GM21526 (cell line): Measurements from ENCODE around the gene LFNG.

ENCODE experiments used
- ATAC-seq: cut with Tn5 transposase; IDR thresholded peaks from one replicate; pipeline ENCODE4 v1.9.1; 2021; ENCODE audit warnings: moderate library complexity; ENCODE audit not compliant: unreplicated experiment, low FRiP score

The LFNG gene

DNA sequence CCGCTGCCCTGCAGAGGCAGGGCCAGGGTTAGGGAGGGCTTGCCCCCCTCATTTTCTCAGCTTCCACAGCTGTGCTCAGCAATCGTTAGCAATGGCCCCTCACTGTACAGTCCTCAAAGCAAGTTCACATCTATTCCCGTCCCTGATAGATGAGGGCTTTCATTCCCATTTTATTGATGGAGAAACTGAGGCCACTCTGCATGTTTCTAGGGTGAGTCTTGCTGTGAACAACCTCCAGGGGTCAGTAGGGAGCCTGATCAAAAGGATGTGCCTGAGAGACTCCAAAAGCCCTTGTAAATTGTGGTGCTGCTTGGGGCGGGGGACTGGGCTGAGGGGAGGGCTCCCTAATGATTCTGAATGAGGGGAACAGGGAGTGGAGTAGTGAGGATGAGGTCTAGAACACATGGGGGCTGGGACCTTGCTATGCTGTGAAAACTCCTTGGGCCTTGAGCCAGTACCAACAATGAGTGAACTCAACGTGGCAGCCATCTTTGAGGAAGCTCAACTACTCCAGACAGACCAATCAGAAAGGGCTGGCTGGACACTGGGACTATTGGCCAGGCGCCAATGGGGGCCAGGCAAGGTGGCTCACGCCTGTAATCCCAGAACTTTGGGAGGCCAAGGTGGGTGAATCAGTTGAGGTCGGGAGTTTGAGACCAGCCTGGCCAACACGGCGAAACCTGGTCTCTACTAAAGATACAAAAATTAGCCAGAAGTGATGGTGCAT, 36.7 kb upstream of the LFNG start:
- no peak for ATAC-seq

DNA sequence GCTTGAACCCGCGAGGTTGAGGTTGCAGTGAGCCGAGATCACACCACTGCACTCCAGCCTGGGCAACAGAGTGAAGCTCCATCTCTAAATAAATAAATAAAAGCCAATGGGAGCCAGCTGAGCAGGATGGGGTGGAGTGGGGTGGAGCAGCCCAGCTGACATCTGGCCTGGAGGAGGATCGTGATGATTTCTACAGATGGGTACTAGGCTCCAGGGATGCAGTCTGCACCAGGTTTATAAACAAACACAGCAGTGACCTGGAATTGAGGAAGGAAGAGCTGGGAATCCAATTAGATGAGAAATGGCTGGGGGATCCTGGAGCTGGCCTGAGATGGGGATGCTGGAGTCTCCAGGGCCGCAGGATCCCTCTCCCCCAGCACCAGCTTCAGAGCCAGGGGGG, 36.1 kb upstream of the LFNG start:
- no peak for ATAC-seq

DNA sequence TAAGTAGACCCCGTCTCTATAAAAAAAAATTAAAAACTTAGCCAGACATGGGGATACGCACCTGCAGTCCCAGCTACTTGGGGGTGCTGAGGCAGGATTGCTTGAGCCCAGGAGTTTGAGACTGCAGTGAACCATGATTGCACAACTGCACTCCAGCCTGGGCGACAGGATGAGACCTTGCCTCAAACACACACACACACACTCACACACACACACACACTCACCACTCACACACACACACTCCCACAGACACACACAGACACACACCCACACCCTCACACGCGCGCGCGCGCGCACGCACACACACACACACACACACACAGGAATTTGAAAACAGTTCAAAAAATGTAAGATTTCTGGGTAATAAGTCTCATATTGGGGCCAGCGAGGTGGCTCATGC, 34.7 kb upstream of the LFNG start:
- ATAC-seq: no peak

DNA sequence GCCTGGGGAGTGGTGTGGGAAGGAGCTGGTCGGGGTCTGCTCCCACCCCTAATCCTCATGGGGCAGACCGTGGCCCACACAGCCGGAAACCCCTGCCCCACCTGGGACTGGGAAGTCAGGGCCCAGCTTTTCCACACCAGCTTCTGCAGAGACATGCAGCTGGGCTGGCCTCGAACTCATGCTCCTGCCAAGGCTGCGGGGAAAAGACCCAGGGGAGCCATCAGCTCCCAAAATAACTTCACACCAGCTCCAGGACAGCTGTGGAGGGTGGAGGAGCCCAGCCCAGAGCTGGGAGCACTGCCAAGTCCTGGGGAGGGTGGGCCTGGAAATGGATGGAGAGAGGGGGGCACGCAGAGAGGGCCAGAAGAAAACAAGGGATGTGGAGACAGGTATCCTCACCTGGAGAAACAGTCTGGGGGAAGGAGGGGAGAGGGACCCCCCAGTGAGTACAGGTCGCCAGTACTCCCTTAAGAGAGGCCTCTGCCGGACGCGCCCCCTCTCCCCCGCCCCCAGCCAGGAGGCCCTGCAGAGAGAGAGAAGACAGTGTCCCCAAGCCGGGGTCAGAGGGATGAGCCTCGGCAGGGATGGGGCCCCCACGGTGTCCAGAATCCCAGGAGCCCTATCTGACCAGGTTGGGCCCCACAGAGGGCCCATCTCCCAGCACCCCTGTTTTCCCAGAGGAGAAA, 31.8 kb upstream of the LFNG start:
- no peak for ATAC-seq

DNA sequence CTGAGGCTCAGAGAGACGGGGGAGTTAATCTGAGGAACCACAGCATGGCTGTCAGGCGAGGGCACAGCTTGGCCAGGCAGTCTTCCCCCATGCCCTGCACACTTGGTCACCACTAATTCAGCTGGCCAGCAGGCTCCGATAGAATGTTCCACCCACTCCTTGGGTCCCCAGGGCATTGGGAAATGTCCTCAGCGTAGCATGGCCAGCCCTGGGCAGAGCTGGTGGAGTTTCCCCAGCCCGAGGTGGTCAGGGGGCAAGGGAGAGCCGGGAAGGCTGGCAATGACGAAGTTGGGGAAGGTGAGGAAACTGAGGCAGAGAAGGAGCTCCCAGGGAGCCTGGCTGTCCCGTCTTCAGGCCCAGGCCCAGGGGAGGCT, 31.3 kb upstream of the LFNG start:
- ATAC-seq: no peak

DNA sequence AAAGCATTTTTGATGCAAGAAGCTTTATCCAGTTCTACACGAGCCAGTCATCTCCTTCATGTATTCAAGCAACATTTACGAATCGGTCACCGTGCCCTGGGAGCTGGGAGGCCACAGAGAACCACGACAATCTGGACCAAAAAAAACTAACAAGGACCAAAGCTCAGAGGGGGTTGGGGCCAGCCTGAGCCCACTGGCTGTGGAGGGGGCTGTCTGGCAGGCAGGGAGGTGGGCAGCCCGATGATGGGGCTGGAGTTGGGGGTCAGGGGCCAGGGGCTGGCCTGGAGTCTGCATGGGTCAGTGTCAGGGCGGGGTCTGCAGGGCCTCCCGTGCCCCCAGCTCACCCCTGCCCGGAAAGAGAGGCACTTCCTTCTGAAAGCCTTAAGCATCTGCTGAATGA, 30.9 kb upstream of the LFNG start:
- no peak for ATAC-seq

DNA sequence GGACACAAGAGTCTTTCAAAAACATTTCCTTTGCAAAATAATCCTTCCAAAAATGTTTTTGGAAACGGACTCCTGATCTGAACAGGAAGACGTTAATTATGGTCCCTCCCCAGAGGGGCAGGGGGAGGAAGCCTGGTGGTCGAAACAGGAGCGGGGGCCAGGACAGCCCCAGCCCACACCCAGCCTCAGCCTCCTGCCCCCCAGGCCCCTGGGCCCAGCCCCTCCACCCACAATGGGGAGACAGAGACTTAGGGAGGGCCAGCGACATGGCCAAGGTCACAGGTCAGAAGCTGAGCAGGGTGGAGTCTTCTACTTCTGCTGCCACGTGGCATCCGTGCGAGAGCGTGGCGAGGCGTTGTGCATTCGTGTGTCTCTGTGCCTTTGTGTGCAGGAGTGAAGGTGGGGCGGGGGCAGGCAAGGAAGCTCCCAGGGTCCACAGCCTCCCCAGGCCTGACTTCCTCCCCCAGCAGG, 29.4 kb upstream of the LFNG start:
- no peak for ATAC-seq

DNA sequence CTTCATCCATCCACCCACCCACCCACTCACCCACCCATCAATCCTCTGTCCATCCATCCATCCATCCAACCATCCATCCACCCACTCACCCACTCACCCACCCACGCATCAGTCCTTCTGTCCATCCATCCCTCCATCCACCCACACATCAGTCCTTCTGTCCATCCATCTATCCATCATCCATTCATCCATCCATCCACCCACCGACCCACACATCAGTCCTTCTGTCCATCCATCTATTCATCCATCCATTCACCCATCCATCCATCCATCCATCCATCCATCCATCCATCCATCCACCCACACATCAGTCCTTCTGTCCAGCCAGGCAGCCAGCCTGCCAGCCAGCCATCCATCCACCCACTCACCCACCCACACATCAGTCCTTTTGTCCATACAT, 27.5 kb upstream of the LFNG start:
- no peak for ATAC-seq

DNA sequence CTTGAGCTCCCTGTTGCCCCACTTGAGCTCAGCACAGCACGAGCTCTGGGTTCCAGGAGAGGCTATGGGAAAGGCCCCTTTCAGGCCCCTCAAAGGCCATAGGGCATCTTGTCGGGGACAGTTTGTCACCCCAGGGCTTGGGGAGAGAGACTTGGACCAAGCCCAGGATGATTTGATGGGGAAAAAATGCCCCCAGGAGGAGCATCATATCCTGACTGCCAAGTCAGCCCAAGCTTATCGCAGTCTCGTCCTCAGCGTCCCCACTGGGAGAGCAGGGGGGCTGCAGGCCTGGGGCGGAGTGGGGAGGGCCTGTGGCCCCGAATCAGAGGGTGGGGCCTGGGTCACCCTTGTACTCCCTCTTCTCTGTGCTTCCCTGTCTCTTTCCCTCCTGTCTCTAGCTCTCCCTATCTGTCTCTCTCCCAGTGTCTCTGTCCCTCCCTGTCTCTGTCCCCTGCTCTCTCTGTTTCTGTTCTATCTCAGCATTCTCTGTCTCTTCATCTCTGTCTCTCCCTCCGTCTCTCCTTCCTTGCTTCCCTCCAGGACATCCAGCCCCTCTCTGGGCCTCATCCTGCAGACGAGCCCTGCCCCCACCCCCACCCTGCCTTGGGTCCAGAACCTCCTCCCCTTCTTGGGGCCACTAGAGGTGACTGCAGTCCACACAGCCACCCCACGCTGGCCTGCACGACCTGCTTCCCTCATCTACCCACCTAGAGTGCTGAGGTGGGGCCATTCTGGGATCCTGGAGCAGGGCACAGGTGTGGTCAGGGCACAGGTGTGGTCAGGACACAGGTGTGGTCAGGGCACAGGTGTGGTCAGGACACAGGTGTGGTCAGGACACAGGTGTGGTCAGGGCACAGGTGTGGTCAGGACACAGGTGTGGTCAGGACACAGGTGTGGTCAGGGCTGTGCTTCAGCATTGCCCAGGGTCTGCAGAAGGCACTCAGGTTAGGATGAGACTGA, 26.1 kb upstream of the LFNG start:
- no peak for ATAC-seq

DNA sequence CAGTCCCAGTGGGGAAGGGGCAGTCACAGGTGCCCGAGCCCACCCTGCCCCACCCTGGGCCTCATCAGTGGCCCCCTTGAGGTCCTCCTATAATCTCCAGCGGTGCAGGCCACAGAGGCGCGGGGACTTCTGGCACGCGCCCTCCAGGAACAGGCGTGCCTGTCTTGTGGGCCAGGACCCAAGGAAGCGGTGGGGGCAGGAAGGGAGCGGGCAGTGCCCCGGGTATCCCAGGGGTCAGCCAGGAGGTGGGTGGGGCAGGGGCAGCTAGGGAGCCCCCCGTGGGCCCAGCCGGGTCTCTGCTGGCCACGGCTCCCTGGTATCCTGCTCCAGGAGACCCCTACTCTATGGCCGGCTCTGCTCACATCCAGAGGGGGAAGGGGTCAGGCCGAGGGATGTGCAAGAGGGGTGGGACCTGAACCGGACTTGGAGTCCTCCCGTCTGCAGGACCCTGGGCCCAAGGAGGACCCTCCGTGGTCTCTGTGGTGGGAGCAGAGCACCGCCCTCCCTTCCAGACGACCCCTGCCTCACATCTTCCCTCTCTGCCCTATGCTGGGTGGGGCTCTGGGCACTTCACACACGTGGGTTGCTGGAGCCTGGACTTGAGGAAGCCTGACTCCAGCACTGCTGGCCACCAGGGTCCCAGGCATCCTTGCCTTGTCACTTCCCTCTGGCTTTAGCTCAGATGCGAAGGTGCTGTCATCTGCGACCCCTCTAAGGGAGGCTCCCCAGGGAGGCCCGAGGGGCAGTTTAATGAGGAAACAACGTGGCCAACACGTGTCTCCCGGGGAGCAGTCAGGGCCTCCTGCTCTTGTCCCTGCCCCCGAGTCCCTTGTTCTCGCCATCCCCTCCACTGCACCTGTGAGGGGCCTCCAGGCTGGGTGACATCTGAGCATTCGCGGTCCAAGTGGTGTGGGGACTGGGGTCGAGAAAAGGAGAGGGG, 25.1 kb upstream of the LFNG start:
- no peak for ATAC-seq

DNA sequence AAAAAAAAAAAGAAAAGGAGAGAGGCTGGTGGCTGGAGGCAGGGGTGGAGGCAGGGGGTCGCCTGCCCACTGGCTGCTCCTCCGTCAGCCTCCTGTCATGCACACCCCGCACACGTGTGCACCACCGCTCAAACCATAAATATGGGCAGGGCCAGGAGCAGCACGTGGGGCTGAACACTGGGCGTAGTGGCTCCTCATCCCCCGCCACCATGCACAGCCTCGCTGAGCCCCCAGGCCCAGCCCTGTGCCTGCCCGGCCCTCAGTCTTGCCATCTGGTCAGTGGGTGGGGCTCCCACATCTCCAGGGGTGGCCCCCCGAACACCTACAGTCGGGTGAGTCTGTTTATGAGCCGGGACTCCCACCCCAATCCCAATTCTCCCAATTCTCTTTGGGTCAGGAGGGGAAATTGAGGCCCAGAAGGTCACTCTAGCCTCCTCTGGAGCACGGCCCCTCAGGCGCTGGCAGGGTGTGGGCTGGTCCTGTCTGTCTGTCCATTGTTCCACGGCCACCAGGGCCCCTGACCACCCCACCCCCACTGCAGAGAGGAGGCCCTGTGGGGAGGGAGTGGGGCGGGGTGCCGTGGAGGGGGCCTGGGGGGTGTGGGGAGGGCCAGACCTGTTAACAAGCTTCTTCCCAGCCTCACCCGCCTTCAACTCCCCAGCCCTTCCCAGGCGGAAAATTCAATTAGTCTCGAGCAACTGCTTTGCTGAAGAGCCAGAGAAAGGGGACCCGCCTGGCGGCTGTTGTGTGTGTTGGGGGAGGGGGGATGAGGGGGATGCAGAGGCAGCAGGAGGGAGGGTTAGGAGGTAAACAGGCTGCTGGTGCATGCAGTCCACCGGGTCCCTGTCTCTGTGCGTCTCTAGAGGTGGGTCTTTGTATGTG, 23.9 kb upstream of the LFNG start:
- ATAC-seq: no peak

DNA sequence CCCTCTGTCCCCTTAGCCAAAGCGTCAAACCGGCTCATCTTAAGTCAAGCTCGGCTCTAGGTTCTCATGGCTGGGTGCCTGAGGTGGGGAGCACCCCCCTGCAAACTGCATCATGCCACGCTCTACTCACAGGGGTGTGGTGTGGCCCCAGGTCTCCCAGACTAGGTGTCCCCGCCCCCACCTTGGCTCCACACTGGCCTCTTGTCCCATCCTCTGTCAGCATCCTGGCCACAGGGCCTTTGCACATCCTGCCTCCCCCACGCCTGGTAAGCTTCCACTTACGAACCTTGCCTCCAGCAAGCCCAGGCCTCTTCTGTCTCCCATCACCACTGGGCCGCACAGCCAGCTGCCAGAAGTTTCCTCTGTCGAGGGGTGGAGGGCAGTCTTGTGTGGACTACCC, 23.2 kb upstream of the LFNG start:
- no peak for ATAC-seq

DNA sequence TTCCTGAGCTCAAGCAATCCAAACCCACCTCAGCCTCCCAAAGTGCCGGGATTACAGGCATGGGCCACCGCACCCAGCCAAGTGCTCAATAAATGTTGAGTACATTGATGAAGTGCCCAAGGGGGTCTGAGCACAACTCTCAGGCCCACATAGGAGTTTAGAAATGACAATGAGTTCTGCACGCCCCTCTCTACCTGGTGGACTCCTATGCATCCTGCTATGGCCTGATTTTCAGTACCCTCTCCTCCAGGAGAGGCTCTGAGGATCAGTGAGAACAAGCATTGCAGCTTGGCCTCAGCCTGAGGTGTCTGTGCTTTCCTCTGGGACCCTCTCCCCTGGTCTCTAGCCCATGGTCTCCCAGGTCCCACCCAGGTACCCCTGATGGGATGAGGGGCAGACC, 22.5 kb upstream of the LFNG start:
- no peak for ATAC-seq

DNA sequence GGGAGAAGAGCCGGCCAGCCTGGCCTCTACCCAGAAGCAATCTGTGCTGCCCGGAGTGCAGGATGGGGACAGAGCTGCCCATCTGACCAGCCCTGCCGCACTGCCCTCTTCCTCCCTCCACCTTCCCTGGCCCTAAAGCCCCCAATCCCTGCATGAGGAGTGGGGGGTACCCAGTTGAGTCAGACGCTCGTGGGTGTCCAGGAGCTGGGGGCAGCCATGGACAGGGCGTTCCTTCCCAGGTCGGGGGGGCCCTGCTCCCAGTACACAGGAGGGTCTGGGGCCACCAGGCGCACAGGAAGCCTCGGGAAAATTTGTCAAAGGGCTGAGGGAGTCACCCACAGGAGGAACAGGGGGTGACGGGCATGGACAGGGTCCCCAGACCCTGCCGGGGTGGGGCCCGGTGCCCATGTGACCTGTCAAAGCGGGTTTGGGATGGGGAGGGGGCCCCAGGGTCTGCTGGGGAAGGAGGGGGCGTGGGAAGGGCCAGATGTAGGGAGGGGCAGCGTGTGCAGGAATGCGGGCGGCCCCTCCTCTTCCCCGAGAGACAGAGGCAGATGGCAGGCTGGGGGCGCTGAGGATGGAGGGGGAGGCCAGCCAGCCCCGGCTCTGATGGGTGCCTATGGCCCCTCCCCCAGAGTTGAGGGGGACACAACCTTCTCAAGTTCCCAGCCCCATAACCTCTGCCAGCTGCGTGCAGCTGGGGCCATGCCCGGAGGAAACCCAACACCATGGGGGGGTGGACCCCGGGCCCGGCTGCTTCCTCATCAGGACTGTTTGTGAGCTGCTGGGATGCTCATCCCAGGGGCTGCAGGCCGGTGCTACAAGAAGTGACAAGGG, 21.9 kb upstream of the LFNG start:
- no peak for ATAC-seq

DNA sequence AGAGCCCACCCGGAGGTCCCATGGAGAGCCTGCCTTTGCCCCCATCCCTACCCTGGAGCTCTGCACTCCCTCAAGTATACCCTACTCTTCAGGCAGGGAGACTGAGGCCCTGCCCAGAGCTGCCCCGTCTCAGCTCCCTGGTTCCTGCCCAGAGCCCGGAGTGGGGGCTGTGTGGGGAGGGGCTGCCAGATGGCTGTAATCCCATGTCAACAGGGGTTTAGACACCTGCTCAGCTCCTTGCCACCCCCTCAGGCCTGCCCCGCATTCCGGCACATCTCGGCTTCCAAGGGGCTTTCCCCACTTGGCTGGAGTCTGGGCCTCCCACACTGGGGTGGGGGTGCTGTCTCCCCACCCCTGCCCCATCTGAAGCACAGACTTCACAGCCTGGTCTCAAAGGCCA, 20.9 kb upstream of the LFNG start:
- no peak for ATAC-seq

DNA sequence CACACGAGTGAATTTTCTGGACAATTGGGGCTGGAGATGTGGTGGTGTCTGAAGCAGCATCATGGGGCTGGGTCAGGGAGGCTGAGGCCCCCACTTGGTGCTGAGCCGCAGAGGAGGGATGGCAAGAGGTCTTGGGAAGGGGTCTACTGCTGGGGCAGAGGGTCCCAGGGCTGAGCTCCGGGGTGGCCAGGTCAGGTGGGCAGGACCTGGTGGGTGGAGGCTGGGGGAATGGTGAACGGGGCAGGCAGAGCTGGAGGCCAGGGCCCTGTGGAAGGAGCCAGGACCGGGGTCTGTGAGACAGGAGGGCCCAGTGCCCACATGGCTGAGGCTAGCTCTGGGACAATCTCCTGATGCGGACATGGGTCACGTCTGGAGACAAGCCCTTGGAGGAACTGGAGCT, 20.4 kb upstream of the LFNG start:
- no peak for ATAC-seq

DNA sequence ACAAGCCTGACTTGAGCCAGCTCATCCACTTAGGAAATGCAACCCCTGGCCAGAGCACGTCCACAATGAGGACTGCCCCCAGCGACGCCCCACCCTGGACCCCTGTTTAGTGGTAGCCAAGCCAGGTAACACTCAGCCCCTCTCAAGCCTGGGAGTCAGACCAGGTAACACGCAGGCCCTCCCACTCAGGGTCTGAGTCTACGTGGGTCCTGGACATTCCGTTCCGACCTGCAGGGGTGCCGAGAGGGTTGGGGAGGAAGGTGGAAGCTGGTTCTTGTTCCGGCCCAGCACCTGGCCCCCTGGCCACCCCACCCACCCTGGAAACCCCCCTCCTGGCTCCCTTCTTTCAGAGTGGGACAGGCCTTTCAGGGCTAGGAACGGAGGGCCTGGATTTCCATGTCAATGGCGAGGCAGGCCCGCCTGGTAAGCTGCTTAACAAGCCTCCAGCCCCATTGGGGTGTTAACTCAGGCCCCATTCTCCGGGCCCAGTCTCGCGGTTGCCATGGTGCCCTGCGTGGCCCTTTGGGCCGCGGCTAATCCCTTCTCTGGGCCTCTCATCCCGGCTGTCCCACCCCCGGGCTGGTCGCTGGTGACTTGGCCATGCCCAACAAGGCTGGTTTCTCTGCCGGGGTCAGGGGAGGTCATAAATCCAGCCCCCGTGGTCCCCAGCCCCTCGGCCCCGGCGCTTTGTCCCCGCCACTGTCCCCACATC, 19.7 kb upstream of the LFNG start:
- no peak for ATAC-seq

DNA sequence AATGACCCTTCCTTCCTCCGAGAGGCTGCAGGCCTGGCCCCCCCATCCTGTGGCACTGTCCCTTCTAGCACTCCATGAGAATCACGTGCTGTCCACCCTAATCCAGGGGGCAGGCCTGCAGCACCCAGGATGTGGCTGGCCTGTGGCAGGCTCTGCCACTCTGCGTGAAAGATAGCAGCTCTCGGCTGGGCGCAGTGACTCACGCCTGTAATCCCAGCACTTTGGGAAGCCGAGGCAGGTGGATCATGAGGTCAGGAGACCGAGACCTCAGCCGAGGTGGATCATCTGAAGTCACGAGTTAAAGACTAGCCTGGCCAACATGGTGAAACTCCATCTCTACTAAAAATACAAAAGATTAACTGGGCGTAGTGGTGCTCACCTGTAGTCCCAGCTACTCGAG, 18.9 kb upstream of the LFNG start:
- ATAC-seq: no peak
